Fibroblast of pulmonary artery (primary cell): Measurements from ENCODE around the gene FAM24B.
"Not testable (repeated sequence)": the region's sequence is repeated elsewhere in the genome, so short reads cannot be mapped to it uniquely, and the experiment has no call there.

Experiments used
- DNase-seq: peaks from one replicate; pipeline ENCODE4 v3.0.0-alpha.2; 2010; ENCODE audit warnings: low read depth
- H3K4me3 ChIP-seq: replicated peaks from 2 replicates; pipeline ENCODE4 v1.5.1; 2011; ENCODE audit warnings: low read depth, mild to moderate bottlenecking, control low read depth, low read length, moderate library complexity
- CTCF ChIP-seq: IDR thresholded peaks from 2 replicates; pipeline ENCODE4 v1.5.1; 2011; ENCODE audit warnings: mild to moderate bottlenecking, control low read depth, low read length, inconsistent platforms; ENCODE audit errors: missing control alignments

FAM24B gene

GRCh38 chr10:122879339-122880273 lies at the start of gene FAM24B:
FAM24B (minus strand) TSS chr10:122879581; CDS start chr10:122850515, 29,066 bp downstream.
- TF ChIP-seq CTCF: no peak
- DNase-seq: peak; percentile 99
- peak within 1 kb of the TSS; percentile 77 for H3K4me3 ChIP-seq

GRCh38 chr10:122915700-122916099 lies 36.3 kb upstream of the FAM24B start:
- no peak for TF ChIP-seq CTCF
- no peak for DNase-seq
- H3K4me3 ChIP-seq: no peak overlapping the region

- DNase-seq: peak; percentile 65
Observed at GRCh38 chr10:122911889-122912484, 32.6 kb upstream of the FAM24B start.

GRCh38 chr10:122910310-122910709 lies 30.9 kb upstream of the FAM24B start, which contains the start of gene FAM24A:
FAM24A (plus strand) TSS chr10:122910610; CDS start chr10:122911635, 1,025 bp downstream.
- no peak within 1 kb of the TSS for H3K4me3 ChIP-seq
- no peak for DNase-seq
- no peak for TF ChIP-seq CTCF

More at GRCh38 chr10:122911889-122912484, 32.6 kb upstream of the FAM24B start:
- H3K4me3 ChIP-seq: no peak overlapping the region
- no peak for TF ChIP-seq CTCF

GRCh38 chr10:122903861-122904260 lies 24.5 kb upstream of the FAM24B start:
- not testable (repeated sequence) for DNase-seq, H3K4me3 ChIP-seq

GRCh38 chr10:122894261-122894944 lies 15.0 kb upstream of the FAM24B start:
- H3K4me3 ChIP-seq: no peak overlapping the region
- no peak for DNase-seq
- no peak for TF ChIP-seq CTCF

- no peak overlapping the region for H3K4me3 ChIP-seq
- TF ChIP-seq CTCF: no peak
- DNase-seq: peak; percentile 45
Observed at GRCh38 chr10:122884166-122884565, 4.8 kb upstream of the FAM24B start.
